ENCODE measurements around the gene TUFT1.
"Not testable (repeated sequence)": the region's sequence is repeated elsewhere in the genome, so short reads cannot be mapped to it uniquely, and the experiment has no call there.

Gene TUFT1

GRCh38 chr1:151512801-151513625, 27.1 kb upstream of the TUFT1 start:
- DNase-seq = no peak

- peak; percentile 14 for DNase-seq
Observed at GRCh38 chr1:151513626-151514121, 26.4 kb upstream of the TUFT1 start.

GRCh38 chr1:151514366-151514765, 25.7 kb upstream of the TUFT1 start:
- DNase-seq = no peak

DNA sequence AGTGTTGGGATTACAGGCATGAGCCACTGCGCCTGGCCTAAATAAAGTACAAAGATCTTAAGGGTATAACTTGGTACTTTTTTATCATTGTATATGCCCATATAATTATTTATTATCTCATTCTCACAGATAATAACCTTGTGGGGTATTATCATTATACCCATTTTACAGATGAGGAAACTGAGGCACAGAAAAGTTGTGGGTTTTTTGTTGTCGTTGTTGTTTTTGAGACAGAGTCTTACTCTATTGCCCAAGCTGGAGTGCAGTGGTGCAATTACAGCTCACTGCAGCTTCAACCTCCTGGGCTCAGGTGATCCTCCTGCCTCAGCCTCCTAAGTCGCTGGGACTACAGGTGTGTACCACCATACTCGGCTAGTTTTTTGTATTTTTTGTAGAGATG, 24.8 kb upstream of the TUFT1 start:
- no peak for DNase-seq

GRCh38 chr1:151516031-151516511, 24.0 kb upstream of the TUFT1 start:
- DNase-seq = no peak

DNA sequence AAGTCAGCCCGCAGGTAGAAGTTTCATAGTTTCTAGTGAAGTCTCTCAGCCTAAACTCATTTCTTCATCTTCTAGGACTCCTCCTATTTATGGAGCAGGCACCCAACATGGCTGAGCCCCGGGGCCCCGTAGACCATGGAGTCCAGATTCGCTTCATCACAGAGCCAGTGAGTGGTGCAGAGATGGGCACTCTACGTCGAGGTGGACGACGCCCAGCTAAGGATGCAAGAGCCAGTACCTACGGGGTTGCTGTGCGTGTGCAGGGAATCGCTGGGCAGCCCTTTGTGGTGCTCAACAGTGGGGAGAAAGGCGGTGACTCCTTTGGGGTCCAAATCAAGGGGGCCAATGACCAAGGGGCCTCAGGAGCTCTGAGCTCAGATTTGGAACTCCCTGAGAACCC, 21.7 kb upstream of the TUFT1 start:
- no peak for DNase-seq

- no peak for DNase-seq
Observed at GRCh38 chr1:151518936-151519335, 21.2 kb upstream of the TUFT1 start.

DNA sequence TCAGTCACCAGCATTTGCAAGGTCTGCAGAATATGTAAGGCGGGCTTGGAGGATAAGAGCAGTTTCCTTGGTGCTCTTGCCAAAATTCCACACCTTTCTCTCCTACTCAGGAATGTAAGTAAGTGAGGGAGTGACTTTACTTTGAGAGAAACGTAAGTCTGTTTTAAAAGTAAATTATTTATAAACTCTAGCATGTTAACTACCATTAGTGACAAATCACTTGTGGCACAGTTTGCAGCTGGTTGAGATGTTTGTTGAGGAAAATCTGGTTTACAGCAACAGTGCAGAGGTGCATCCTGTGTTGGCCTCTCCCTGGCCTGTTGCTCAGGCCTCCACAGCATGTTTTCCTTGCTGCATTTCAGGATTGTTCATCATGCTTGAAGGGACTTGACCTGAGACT, 20.4 kb upstream of the TUFT1 start:
- no peak for DNase-seq

DNA sequence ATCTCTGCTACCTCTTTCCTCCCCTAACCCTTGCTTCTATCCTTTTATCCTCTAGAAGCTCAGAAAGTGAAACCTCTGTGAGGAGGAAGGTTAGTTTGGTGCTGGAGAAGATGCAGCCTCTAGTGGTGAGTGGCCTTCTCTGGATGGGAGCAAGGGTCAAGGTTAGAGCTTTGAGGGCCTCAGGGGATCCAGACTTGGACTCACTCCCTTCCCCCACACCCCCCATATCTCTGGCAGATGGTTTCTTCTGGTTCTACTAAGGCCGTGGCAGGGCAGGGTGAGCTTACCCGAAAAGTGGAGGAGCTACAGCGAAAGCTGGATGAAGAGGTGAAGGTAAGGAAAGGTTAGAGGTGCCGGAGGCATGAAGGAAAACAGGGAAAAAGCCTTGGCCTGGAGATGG, 19.8 kb upstream of the TUFT1 start:
- DNase-seq = no peak

GRCh38 chr1:151522427-151522826, 17.7 kb upstream of the TUFT1 start:
- not testable (repeated sequence) for DNase-seq

- no peak for DNase-seq
Observed at GRCh38 chr1:151523326-151523725, 16.8 kb upstream of the TUFT1 start.

DNA sequence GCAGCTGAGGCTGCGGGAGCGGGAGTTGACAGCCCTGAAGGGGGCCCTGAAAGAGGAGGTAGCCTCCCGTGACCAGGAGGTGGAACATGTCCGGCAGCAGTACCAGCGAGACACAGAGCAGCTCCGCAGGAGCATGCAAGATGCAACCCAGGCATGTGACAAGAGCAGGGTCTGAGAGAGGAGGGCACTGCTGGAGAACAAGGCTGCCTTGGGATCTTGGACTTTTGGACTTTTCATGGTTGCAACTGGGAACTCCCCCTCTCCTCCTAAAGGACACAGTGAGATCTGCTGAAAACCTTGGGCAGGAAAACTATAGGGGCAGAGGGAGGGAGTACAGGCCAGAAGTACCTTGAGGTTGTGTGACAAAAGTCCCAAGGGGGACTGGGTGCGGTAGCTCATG, 15.4 kb upstream of the TUFT1 start:
- no peak for DNase-seq

DNA sequence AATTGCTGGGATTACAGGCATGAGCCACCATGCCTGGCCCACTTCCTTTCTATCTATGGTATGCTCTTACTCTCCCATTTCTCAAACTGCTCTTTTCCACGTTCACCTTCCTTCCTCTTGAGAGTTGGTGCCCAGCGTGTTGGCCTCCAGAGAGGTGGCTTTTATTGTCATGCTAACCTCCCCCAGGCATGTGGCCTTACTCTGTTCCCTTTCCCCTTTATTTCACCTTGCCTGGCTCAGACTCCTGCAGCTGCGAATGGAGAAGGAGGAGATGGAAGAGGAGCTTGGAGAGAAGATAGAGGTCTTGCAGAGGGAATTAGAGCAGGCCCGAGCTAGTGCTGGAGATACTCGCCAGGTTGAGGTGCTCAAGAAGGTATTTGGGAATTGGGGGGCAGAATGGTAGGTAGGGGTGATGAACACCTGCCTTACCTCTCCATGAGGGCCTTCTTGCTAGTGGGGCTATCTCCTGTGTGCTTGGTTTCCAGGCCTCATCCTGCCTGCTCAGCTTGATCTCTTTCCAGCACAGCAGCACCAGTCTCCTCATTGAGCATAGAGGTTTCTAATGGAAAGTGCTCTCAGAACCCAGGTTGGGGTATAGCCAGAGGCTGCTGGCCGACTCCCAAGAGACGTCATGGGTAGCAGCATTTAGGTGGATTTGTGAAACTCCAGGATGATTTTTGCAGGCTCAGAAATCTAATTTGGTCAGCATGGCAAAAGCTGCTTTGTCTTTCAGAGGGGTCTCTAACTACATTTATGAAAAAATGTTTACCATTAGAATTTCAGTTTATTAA, 13.2 kb upstream of the TUFT1 start:
- no peak for DNase-seq

DNA sequence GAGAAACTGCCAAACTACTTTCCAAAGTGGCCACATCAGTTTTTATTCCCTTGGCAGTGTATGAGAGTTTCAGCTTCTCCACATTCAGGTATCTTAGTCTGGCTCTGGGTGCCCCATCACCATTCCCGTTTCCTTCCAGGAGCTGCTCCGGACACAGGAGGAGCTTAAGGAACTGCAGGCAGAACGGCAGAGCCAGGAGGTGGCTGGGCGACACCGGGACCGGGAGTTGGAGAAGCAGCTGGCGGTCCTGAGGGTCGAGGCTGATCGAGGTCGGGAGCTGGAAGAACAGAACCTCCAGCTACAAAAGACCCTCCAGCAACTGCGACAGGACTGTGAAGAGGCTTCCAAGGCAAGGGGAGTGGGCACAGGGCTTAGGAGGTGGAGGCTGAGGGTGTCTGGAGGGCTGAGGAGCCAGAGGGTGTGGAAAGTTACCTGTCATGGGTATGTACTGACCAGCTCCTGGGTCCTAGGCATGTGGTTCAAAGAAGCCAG, 10.9 kb upstream of the TUFT1 start:
- no peak for DNase-seq

DNA sequence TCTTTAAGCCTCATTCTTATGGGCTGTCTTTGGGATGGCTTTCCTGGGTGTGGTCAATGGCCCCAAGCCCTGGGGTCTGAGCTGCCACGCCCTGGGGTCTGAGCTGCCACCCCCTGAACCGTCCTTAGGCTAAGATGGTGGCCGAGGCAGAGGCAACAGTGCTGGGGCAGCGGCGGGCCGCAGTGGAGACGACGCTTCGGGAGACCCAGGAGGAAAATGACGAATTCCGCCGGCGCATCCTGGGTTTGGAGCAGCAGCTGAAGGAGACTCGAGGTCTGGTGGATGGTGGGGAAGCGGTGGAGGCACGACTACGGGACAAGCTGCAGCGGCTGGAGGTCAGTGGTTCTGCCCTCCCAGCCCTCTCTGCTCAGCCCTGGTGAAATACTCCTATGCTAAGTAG, 10.3 kb upstream of the TUFT1 start:
- no peak for DNase-seq

GRCh38 chr1:151530461-151530860, 9.6 kb upstream of the TUFT1 start:
- no peak for DNase-seq

DNA sequence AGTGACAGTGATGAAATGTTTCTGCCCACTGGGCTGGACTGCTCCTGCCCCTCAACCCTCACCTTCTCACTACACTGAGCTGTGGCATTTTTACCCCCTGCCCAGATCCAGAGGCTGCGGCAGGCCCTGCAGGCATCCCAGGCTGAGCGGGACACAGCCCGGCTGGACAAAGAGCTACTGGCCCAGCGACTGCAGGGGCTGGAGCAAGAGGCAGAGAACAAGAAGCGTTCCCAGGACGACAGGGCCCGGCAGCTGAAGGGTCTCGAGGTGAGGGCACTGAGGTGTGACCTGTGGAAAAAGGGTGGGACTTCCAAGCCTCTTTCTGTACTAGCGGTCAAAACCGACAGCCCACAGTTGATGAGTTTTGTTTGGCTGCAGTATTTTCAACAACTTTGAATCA, 6.2 kb upstream of the TUFT1 start:
- DNase-seq = no peak

- DNase-seq = peak; percentile 24
Observed at GRCh38 chr1:151534662-151535278, 5.3 kb upstream of the TUFT1 start.

DNA sequence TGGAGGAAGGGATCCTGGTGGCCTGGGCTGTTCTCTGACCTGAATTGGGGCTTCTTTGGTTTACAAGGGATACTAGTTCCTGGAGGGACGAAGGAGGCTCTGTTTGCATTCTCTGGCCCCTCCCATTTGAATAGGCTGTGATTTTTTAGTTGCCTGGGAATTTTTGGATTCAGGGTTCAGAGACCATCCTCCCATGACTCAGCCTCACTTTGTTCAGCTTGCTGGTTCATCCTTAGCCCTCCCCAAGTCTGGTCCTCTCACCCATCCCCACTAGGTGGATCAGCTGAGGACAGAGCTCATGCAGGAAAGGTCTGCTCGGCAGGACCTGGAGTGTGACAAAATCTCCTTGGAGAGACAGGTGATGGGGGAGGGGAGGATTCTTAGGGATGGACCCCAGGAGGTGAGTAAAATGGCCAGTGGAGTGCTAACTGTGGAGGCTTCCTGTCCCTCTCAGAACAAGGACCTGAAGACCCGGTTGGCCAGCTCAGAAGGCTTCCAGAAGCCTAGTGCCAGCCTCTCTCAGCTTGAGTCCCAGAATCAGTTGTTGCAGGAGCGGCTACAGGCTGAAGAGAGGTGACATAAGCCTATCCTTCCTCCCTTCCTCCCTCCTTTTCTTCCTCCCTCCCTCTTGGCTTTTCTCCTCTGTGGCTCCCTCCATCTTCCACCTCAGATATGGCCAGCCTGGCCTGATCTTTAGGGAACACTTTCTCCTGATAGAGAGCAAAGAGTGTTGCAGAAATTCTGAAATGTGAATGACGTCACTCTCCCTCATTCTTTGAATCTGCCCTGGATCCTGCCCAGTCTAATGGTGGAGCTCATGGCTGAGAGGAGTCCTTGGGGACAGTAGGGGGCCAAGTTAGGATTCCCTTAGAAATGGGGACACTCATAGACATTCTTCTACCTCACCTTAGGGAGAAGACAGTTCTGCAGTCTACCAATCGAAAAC, 4.5 kb upstream of the TUFT1 start:
- no peak for DNase-seq

GRCh38 chr1:151536499-151536898, 3.6 kb upstream of the TUFT1 start:
- DNase-seq = no peak

GRCh38 chr1:151537112-151537511, 3.0 kb upstream of the TUFT1 start:
- DNase-seq = no peak

All from DMS79 treated with DMSO at 0.1 percent for 48 hours (cell line).